GM12878 (cell line): ENCODE data around the gene HYPK. TPM values are rescaled to one million over a fixed set of nuclear protein-coding genes. Genes with fewer than 3 reads are reported as not detected.

Source experiments
- ATAC-seq: fragments of 200-7000 bp; cut with Tn5 transposase; 3 replicates; pipeline ENCODE4 v1.9.1; 2020; ENCODE audit warnings: mild to moderate bottlenecking, moderate library complexity
- BruUV-seq: library from RNA; stranded (reverse); fragments of 400-500 nt; replicated peaks from 2 replicates; lab custom pipeline; 2021; lab: Mats Ljungman, UMichigan
- CTCF ChIA-PET: fragments of 300-600 bp; sonication (Branson Sonifier 250); formaldehyde crosslinking; extraction: SDS; loops from one replicate; lab custom pipeline; 2021; ENCODE audit warnings: inconsistent platforms; lab: Yijun Ruan, JAX
- POLR2A ChIA-PET: fragments of 350-600 bp; formaldehyde crosslinking; extraction: SDS; loops from one replicate; lab custom pipeline; 2021; ENCODE audit warnings: inconsistent platforms; lab: Charles Lee
- RAD21 ChIA-PET: fragments of 300-600 bp; sonication (Branson Sonifier 250); formaldehyde crosslinking; loops from one replicate; lab custom pipeline; 2023; ENCODE audit warnings: antibody characterized with exemption; ENCODE audit not compliant: unreplicated experiment; lab: Charles Lee
- SMC1A ChIA-PET: fragments of 300-600 bp; sonication (Branson Sonifier 250); formaldehyde crosslinking; loops from one replicate; lab custom pipeline; 2023; ENCODE audit not compliant: unreplicated experiment, uncharacterized antibody; lab: Charles Lee
- DNase-seq: peaks from one replicate; pipeline ENCODE4 v3.0.0-alpha.2; 2011; ENCODE audit warnings: low read depth, low spot score
- FAIRE-seq: peaks from 3 replicates; lab custom pipeline; 2011; peaks lifted over from hg19 to GRCh38; lab: Jason Lieb, UNC
- H2AFZ ChIP-seq: 2 replicates; pipeline ENCODE4 v1.6.0; 2011; ENCODE audit warnings: low read depth, low read length, control low read depth; ENCODE audit not compliant: control insufficient read depth
- H3K27ac ChIP-seq: 2 replicates; pipeline ENCODE4 v1.5.1; 2011; ENCODE audit warnings: control low read depth; ENCODE audit not compliant: control insufficient read depth, insufficient read depth
- H3K27me3 ChIP-seq, 2 experiments: replicated peaks in 1 of 2; 2 replicates each; pipeline versions ENCODE4 v1.6.0 to v1.6.1; 2011; ENCODE audit warnings: low read length in 1 of 2; ENCODE audit not compliant: control insufficient read depth in 2 of 2, insufficient read depth in 2 of 2
- H3K36me3 ChIP-seq, 2 experiments: 2 replicates each; pipeline ENCODE4 v1.5.1; 2011; ENCODE audit warnings: low read length in 1 of 2; ENCODE audit not compliant: control insufficient read depth in 2 of 2, insufficient read depth in 2 of 2
- H3K4me1 ChIP-seq: 2 replicates; pipeline ENCODE4 v1.6.1; 2011; ENCODE audit warnings: mild to moderate bottlenecking, low read length, moderate library complexity, mixed read lengths; ENCODE audit not compliant: control insufficient read depth, insufficient read depth
- H3K4me2 ChIP-seq: 2 replicates; pipeline ENCODE4 v1.6.0; 2011; ENCODE audit warnings: control low read depth; ENCODE audit not compliant: control insufficient read depth, insufficient read depth
- H3K4me3 ChIP-seq: fragments of 200-600 bp; sonication (generic); 2 replicates; pipeline ENCODE4 v1.5.1; 2016
- H3K79me2 ChIP-seq: 2 replicates; pipeline ENCODE4 v1.6.0; 2011; ENCODE audit warnings: low read length; ENCODE audit not compliant: control insufficient read depth, insufficient read depth
- H3K9ac ChIP-seq: 2 replicates; pipeline ENCODE4 v1.8.0; 2011; ENCODE audit warnings: low read length, control low read depth, mixed read lengths; ENCODE audit not compliant: control insufficient read depth, insufficient read depth
- H3K9me3 ChIP-seq: replicated peaks from 3 replicates; pipeline ENCODE4 v1.5.1; 2011; ENCODE audit warnings: mild to moderate bottlenecking, low read length; ENCODE audit not compliant: control insufficient read depth, insufficient read depth
- H4K20me1 ChIP-seq: 2 replicates; pipeline ENCODE4 v1.6.0; 2011; ENCODE audit not compliant: control insufficient read depth, insufficient read depth
- CHD1 ChIP-seq: IDR thresholded peaks from 2 replicates; pipeline ENCODE4 v1.6.1; 2012; ENCODE audit warnings: low read depth, low read length, improper control_type of control experiment
- CREB1 ChIP-seq: IDR thresholded peaks from 2 replicates; pipeline ENCODE4 v1.6.1; 2012; ENCODE audit warnings: low read depth, mild to moderate bottlenecking, inconsistent platforms
- EGR1 ChIP-seq, 2 experiments: IDR thresholded peaks; 1 replicate in 1 of 2; 2 replicates in 1 of 2; pipeline ENCODE4 v1.6.1; 2011 to 2012; ENCODE audit warnings: low read depth in 2 of 2, low read length in 2 of 2, borderline replicate concordance in 1 of 2, mild to moderate bottlenecking in 1 of 2, moderate library complexity in 1 of 2
- ETV6 ChIP-seq, 2 experiments: fragments of 450-650 bp in 1 of 2; IDR thresholded peaks in 1 of 2; conservative IDR thresholded peaks in 1 of 2; 2 replicates each; pipeline ENCODE4 v1.6.1; 2014; ENCODE audit warnings: antibody characterized with exemption in 1 of 2, borderline replicate concordance in 1 of 2, low read depth in 1 of 2, mild to moderate bottlenecking in 1 of 2, moderate library complexity in 1 of 2
- GABPA ChIP-seq: IDR thresholded peaks from 2 replicates; pipeline ENCODE4 v1.6.1; 2014; ENCODE audit warnings: antibody characterized with exemption, low read depth, mild to moderate bottlenecking, inconsistent platforms
- KAT2A ChIP-seq: conservative IDR thresholded peaks from 2 replicates; pipeline ENCODE4 v1.6.1; 2011; ENCODE audit warnings: low read depth, low read length; ENCODE audit not compliant: control insufficient read depth
- KDM1A ChIP-seq: fragments of 200-600 bp; sonication (generic); IDR thresholded peaks from 2 replicates; pipeline ENCODE4 v1.6.1; 2016; ENCODE audit warnings: borderline replicate concordance
- NFYB ChIP-seq: IDR thresholded peaks from 2 replicates; pipeline ENCODE4 v1.6.1; 2011; ENCODE audit warnings: low read depth, mild to moderate bottlenecking, low read length, improper control_type of control experiment, moderate library complexity; ENCODE audit not compliant: insufficient read depth
- NKRF ChIP-seq: fragments of 450-650 bp; conservative IDR thresholded peaks from 2 replicates; pipeline ENCODE4 v1.6.1; 2017; ENCODE audit warnings: mild to moderate bottlenecking, moderate library complexity
- SIN3A ChIP-seq: IDR thresholded peaks from 2 replicates; pipeline ENCODE4 v1.6.1; 2012; ENCODE audit warnings: low read depth, low read length, improper control_type of control experiment
- SMARCA5 ChIP-seq: fragments of 450-650 bp; IDR thresholded peaks from 2 replicates; pipeline ENCODE4 v1.6.1; 2017; ENCODE audit warnings: mild to moderate bottlenecking
- SPI1 ChIP-seq: IDR thresholded peaks from 2 replicates; pipeline ENCODE4 v1.6.1; 2011; ENCODE audit warnings: low read depth, mild to moderate bottlenecking, low read length, moderate library complexity, borderline replicate concordance; ENCODE audit not compliant: insufficient read depth
- STAT3 ChIP-seq: IDR thresholded peaks from 2 replicates; pipeline ENCODE4 v1.6.1; 2011; ENCODE audit warnings: low read depth, low read length, improper control_type of control experiment
- YY1 ChIP-seq: IDR thresholded peaks from 2 replicates; pipeline ENCODE4 v1.6.1; 2011; ENCODE audit warnings: low read depth, mild to moderate bottlenecking, low read length
- WGBS: methylation state at CpG from one replicate; pipeline ENCODE4 v1.1.6; 2016; ENCODE audit warnings: low lambda C conversion rate; ENCODE audit not compliant: insufficient replicate concordance, insufficient coverage; ENCODE audit errors: missing lambda C conversion rate; 5-methylcytosine and 5-hydroxymethylcytosine counted together
- in situ Hi-C: fragments of 300-500 bp; cut with MboI; formaldehyde crosslinking; loops from 9 replicates; pipeline ENCODE4 v1.14.3; 2018; ENCODE audit warnings: mixed read lengths
- intact Hi-C: fragments of 100-400 bp; cut with micrococcal nuclease; formaldehyde crosslinking; loops from one replicate; pipeline ENCODE4 v1.14.2; 2022; ENCODE audit not compliant: unreplicated experiment
- polyA plus RNA-seq, 11 experiments: library from polyadenylated mRNA; depleted of rRNA in 4 of 11; unstranded in 6 of 11; stranded (reverse) in 5 of 11; fragments of >200 nt; fragmentation: Nextera tagmentation in 4 of 11; fragmentation: Illumina TruSeq in 1 of 11; extraction: Ambion mirVana in 4 of 11; extraction: Trizol in 1 of 11; gene quantifications; 1 replicate in 1 of 11; 2 replicates in 10 of 11; pipeline versions ENCODE4 v1.2.1 to v1.2.3, GENCODE V29; 2011 to 2016; ENCODE audit warnings: inconsistent platforms in 2 of 11, missing spikeins in 2 of 11, low read depth in 1 of 11
- total RNA-seq, 4 experiments: library from RNA; depleted of rRNA in 3 of 4; stranded (reverse); fragments of >200 nt in 3 of 4; fragmentation: Illumina TruSeq in 1 of 4; extraction: Trizol in 1 of 4; gene quantifications; 2 replicates each; pipeline versions ENCODE4 v1.2.1 to v1.2.3, GENCODE V29; 2013 to 2021

HYPK gene
- total and polyA plus RNA-seq, 10 of the 15 experiments (the other 5 are each of a cell fraction or from before 2014, with no cell fraction given) = 8.0 to 38.4 (median 17.5) TPM

DNA sequence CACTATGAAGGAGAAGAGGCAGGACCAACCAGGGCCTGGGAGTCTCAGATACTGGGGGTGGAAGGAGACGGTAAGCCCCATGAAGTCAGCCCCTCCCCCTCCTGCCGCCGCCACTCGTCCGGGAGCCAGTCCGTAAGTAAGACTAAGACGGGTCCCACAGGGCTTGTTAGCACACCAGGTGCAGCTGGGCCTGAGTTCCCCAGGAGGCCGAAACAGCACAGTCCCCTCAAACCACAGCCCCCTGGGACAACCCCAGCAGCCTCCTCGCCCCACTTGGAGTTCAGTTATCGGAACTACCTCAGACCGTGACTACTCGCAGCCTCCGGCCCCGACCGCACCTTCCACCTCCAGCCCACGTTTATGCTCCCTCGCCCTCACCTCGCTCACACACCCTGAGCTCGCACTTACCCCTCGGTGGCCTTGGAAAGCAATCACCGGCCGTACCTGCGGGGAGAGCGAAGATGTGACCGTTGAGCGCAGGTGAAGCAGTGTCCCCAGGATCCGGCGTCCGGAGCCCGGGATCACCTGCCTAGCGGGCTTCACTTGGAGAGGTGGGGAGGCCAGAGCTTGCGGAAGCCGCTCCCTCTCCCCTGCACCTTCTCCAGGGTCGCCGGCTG, 24.2 kb upstream of the HYPK start (continued):
- TF ChIP-seq KDM1A (no peak), GABPA (no peak), SPI1 (0 out of 2 replicates have a peak, but pooled peaks have one; percentile 1), CREB1 (0 out of 2 replicates have a peak, but pooled peaks have one; percentile 48), CHD1 (no peak), NFYB (no peak), SMARCA5 (no peak), KAT2A (no peak), ETV6 (conservative IDR thresholded peaks at IDR 0.05 in 1 of 2, IDR thresholded peaks at IDR 0.05 in 1 of 2; ENCODE audit: borderline replicate concordance in 1 of 2, low read depth in 1 of 2) (no peak)

DNA sequence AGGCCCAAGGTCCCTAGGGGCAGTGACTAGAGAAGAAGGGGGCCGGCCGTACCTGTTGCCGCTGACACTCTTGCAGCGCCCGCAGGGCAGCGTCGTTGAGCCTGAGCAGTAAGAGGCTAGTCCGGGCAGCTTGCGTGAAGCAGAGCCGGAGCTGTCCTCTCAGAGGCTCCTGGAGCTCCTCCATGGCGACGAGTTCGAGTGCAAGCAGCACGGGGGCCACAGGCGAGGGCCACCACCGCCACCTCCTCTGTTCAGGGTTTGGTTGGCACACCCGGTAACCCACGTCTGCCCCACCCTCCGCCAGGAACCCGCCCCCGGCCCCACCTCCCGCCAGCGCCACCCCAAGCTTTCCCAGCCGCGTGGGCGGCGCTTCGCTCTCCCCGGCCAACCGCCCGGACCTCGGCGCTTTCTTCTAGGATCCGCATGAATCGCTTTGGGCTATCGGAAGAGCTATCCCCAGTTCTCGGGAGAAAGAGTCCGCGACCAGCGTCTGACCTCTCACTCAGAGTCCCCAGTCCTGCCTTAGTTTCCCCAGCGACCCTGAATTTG, 23.6 kb upstream of the HYPK start, which contains the start of gene ELL3:
Gene ELL3, minus strand, starts transcription at position 249 of the 549 bp plus-strand sequence. Its CDS starts 65 bp downstream, at position 184.
- peak; percentile 75 for ATAC-seq
- H3K27me3 ChIP-seq = no peaks in the 10 kb centered on the region
- peak within 1 kb of the TSS; percentile 77 for H2AFZ ChIP-seq
- no peaks in the 10 kb centered on the region for H3K79me2 ChIP-seq
- H3K9ac ChIP-seq = peak within 1 kb of the TSS; percentile 79
- POLR2A ChIA-PET = interaction anchor here (0.8 to 4.4 kb wide), 12 partner anchors 12 to 511 kb away, joined by 3 to 58 read pairs (median 7); partner anchors contain the start of genes GOLM2, HYPK, MFAP1 and SERF2
- DNase-seq = no peak
- CTCF ChIA-PET = interaction anchor here (1.0 to 5.8 kb wide), 11 partner anchors 12 to 54 kb away, joined by 3 to 72 read pairs (median 6); partner anchors contain the start of genes HYPK, MFAP1, SERF2 and SERINC4
- no peaks in the 10 kb centered on the region; the same call in 2 of the 3 replicates for H3K9me3 ChIP-seq
- peaks cover 16% of the 10 kb centered on the region for H3K4me1 ChIP-seq
- no TSS peak for BruUV-seq
- H4K20me1 ChIP-seq = no peaks in the 10 kb centered on the region
- RAD21 ChIA-PET = interaction anchor here (0.6 to 3.5 kb wide), 15 partner anchors 9 to 564 kb away, joined by 3 to 54 read pairs (median 8); partner anchors contain the start of genes HYPK, MFAP1, SERF2 and SERINC4
- SMC1A ChIA-PET = interaction anchor here (0.6 to 14.9 kb wide), 16 partner anchors 10 to 102 kb away, joined by 3 to 129 read pairs (median 3); partner anchors contain the start of genes MFAP1, PDIA3 and SERF2
- H3K4me3 ChIP-seq = peak within 1 kb of the TSS; percentile 78
- H3K36me3 ChIP-seq = peaks cover 6 to 13% of the 10 kb centered on the region in 2 experiments
- FAIRE-seq = no peak
- WGBS = under 1% methylated on average over 24 of the region's 41 CpGs
- intact Hi-C loops = loop anchor here (1.0 to 5.0 kb wide), 3 partner anchors 12 to 51 kb away; partner anchors contain the start of gene WDR76
- H3K27ac ChIP-seq = peak within 1 kb of the TSS; percentile 91
- H3K4me2 ChIP-seq = peak within 1 kb of the TSS; percentile 100
- in situ Hi-C loops = loop anchor here (25.0 kb wide), 1 partner anchor 1514 kb away; the partner anchor contains the start of genes GANC and TMEM87A
- TF ChIP-seq NKRF = 0 out of 2 replicates have a peak, but pooled peaks have one; percentile 29
- TF ChIP-seq KDM1A = no peak
- 0 out of 2 replicates have a peak, but pooled peaks have one; percentile 35 for TF ChIP-seq SIN3A
- TF ChIP-seq YY1 = 0 out of 2 replicates have a peak, but pooled peaks have one; percentile 4
- TF ChIP-seq EGR1 (IDR thresholded peaks at IDR 0.05; ENCODE audit: borderline replicate concordance in 1 of 2, low read depth in 2 of 2, low read length in 2 of 2) = peak in 1 of 2 experiments; percentile 91; a peak in 2 of 3 replicates
- TF ChIP-seq CHD1 = 0 out of 2 replicates have a peak, but pooled peaks have one; percentile 32
- no peak for TF ChIP-seq STAT3
